Stimulated activated CD8-positive, alpha-beta memory T cell treated with anti-CD3 and anti-CD28 coated beads, Interleukin-15, amount 100 ng/mL, for 1 hour (primary cell): Measurements from ENCODE around the gene HSD17B3.
A peak's percentile ranks its signal among the peaks of the same experiment; 100 is the strongest.
"Not testable (repeated sequence)": the region's sequence is repeated elsewhere in the genome, so short reads cannot be mapped to it uniquely, and the experiment has no call there.

Experiments
- DNase-seq: peaks from one replicate; pipeline ENCODE4 v3.0.0-alpha.2; 2020; ENCODE audit warnings: low read depth

HSD17B3 gene

DNA sequence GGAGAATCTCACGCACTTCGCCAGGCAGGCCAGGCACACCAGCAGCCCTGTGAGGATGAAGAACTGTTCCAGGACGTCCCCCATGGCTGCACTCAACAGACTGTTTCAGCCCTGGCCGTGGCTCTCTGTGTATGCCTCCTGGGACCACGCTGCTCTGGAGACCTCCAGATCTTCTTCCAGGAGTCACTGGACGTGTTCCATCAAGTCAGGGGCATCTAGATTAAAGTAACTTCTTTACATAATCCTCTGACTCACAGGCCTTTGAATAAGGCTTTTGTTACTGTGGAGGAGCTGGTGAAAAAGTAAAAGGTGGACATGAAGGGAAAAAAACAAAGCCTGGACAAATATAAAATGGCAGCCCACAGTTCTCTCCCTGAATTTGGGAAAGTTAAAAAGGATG lies at the start of gene HSD17B3:
Gene HSD17B3 (minus strand): TSS at position 156 of the 400 bp plus-strand sequence. CDS start 72 bp downstream, at position 84.
- DNase-seq: no peak

DNA sequence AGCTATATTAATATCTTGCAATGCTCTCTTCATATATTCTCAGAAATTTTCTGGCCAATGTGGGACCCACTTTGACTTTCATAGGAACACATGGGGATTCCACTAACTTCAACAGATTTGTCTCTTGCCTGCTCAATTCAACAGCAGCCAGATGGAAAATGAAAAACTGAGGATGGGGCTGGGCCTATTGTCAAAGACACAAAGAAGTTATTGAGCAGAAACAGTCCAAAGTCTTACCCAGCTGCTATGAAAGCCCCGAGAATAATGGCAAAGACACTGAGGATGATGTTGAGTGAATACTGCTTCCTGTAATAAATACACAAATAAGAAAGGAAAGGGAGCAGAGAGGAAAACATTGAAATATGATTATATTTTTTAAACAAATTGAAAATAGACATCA lies 48.9 kb upstream of the HSD17B3 start:
- DNase-seq: no peak

DNA sequence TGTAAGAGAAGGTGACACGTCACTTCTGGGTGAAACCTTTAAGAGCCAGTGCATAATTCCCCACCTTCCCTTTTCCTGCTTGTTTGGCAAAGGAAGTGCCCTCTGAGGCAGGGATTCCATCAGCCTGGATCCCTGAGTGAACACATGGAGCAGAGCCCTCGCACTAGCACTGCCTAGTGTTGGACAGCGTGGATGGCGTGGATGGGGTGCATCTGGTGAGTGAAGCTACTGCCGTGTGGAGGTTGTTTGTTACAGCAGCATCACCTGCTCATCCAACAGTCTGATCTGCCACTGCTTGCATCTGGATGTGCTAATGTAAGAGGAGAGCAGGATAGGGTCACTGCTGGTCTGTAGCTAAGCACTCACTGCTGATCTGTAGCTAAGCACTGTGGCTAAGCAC lies 46.3 kb upstream of the HSD17B3 start:
- no peak for DNase-seq

DNA sequence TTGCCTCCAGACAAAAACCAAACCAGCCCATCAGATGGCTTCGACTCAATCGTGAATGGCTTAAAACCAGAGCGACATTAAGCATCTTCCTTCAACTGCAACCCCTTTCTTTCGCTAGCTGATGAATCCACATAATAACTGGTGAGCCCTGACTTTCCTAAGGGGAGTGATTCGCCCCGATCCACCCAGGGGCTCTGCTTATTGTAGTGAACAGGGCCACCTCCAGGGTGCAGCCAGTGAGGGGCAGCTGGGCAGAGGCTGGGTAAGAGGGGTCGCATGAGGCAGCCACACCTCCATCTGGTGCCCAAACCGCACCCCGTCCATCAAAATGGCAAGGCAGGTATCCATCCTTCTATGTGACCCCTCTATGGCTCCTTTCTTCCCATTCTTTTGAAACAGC lies 43.6 kb upstream of the HSD17B3 start:
- no peak for DNase-seq

DNA sequence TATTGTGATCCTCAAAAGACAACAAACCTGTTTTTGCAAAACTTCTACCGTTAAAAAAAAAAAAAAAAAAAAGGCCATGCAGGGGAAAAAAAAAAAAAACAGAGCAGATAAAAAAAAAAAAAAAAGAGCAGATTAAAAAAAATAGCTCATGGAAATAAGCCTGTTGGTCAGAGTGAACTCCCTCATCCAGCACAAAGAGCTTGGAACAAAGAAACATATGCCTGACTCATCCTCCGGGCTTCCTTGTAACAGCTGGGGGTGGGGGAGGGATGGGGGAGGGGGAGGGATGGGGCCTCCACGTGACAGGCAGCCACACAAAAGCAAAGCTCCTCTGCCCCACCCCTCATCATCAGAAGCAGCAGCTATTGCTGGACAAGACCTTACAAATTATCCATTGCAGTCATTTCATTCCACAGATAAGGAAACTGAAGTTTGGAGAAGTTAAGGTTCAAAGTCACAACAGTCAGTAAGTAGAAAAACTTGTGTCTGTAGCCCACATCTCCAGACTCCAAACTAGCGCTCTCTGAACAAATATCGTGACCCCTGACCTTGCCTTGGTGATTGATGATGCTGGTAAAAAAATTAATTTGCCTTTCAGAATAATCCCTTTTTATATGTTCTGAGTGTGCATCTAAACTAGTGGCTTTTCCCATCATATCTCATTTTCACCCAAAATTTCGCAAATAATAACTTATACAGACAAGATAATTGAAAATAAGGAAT lies 42.6 kb upstream of the HSD17B3 start:
- no peak for DNase-seq

DNA sequence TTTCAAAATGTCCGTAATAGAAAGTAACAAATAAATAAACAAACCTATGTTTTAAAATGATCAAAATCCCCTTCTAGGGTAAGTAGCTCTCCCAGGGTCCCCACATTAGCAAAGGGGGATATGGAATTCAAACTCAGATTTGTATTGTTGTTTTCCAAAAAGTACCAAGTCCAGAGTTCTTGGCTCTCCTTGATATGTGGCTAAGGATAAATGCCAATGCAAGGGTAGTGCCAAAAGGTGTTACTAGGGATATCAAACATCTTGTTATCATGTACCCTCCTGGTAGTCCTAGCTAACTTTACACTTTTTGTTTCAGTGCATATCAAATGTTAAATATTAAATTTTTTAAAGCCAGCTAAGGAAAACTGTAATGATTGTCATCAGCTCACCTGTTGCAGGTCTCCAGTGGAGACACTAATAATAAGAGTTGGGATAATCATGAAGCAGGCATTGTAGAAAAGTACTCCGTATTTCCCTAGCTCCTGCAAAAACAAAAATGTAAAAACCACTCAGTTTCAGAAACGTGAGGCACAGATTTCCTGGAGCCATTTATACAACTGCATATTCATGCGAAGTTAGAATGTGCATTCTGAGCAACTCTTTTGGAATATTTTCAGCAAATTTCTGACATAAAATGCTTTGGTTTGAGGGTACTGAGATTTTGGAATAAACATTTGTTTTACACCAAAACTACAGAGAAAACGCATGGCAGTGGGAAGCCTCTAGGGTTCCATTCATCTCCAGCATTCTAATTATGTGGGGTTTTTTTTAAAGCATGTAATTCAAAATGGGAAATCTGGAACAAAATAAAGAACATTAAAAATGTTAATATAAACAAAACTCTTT lies 41.8 kb upstream of the HSD17B3 start:
- DNase-seq: no peak

DNA sequence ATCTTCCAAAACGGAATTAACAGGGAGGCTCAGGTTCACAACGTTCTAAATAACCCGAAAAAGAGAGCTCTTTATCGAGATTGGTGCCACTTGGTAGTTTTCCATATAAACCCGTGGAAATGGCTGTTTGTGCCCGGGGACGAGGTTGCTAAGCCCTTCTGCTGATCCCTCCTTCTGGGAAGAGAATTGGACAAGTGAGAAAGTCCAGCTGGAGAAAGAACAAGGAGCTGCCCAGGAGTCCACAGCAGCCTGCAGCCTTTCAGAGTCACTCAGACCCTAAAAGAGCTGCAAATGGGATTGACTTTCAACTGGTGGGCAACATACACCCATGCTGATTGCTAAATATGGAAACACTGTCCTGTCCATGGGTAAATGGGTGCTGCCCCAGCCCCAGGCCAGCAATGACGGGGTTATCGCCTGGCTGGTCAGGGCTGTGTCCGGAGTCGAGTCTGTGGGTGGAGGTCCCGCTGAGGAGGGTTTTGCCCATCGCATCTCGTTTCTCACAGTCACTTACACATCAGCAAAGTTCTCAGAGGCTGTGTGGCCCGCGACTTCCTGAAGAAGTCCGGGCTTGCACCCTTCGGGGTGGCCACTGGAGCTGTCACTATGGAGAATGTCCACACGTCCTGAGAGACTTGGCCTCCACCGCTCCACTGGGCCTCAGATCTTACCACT lies 40.7 kb upstream of the HSD17B3 start:
- DNase-seq: no peak

DNA sequence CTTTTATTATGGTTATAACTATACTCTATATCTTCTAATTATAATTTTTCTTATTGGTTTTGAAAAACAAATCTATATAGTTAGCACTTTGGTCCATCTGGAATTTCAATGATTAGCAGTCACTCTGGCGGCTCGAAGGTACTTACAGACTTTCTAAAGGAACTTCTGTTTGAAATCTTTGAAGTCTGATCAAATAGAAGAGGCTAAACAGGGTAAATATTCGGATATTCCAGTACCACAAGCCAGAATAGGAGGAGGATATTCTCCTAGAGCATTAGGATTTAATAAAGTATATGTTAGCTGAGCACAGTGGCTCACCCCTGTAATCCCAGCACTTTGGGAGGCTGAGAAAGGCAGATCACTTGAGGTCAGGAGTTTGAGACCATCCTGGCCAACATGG lies 38.7 kb upstream of the HSD17B3 start:
- DNase-seq: no peak

DNA sequence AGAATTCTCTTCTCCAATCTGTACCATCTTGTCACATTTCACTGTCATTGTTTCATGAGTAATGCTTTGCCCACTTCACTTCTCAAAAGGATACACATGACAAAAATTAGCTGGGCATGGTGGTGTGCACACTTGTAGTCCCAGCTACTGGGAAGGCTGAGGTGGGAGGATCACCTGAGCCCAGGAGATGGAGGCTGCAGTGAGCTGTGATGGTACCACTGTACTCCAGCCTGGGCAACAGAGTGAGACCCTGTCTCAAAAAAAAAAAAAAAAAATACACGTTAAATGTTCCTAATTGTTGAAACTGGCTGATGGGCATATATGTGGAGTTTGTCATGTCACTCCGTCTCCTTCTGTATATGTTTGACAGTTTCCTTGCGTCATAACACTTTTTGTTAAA lies 36.3 kb upstream of the HSD17B3 start:
- no peak for DNase-seq

DNA sequence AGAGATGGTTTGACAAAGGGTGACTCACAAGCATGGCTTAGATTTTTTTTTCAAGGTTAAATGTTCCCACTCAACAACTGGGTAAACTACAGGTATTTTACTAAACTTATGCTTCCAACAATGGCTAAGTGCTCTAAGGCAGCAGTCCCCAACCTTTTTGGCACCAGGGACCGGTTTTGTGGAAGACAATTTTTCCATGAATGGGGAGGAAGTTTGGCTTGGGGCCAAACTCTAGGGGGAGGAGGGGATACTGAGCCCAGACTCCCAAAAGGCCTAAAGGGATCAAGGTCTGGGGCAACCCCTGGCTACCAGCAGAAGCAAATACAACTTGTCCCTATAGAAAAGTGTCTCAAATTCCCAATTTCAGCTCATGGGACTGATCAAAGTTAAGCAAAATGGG lies 32.0 kb upstream of the HSD17B3 start:
- DNase-seq: no peak

DNA sequence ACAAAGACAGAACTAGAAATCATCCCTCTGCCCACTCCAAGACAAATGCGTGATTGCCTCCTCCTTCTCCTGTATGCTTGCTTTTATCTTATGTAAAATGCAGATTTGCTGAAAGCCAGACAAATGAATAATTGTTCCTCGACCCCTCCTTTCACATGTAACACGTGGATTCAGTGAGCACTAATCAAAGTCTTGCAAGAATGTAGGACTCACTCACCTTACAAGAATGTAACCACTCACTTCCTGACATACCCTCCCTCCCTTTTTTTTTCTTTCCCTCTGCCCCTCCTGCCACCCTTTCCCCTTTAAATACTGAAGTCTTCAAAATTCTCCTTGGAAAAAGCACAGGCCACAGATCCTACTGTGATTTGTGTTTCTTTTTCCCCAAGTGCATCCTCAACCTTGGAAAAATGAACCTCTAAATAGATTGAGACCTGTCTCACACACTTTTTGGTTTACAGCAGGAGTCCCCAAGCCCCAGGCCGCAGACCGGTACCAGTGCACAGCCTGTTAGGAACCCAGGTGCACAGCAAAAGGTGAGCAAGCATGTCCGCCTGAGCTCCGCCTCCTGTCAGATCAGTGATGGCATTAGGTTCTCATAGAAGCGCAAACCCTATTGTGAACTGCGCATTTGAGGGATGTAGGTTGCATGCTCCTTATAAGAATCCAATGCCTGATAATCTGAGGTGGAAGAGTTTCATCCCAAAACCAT lies 29.4 kb upstream of the HSD17B3 start:
- no peak for DNase-seq

DNA sequence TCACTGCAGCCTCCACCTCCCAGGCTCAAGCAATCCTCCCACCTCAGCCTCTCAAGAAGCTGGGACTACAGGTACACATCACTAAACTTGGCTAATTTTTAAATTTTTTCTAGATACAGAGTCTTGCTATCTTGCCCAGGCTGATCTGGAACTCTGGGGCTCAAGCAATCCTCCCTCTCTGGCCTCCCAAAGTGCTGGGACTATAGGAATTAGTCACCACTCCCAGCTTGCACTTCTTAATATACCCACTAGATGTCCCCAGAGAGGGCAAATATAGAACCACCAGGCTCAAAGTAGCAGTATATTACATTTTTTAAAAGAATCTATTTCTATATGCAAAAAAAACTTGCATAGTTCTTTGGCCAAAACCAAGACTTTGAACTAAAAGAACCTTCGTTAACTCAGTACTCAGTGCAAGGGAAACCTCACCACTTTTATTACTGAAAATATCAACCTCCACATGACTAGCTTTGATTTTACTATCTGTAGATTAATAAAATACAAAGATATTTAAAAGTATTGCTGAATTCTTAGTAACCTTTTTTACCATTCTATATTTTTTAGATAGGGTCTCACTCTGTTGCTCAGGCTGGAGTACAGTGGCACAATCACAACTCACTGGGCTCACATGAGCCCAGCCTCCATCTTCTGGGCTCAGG lies 25.8 kb upstream of the HSD17B3 start:
- DNase-seq: peak; percentile 25

DNA sequence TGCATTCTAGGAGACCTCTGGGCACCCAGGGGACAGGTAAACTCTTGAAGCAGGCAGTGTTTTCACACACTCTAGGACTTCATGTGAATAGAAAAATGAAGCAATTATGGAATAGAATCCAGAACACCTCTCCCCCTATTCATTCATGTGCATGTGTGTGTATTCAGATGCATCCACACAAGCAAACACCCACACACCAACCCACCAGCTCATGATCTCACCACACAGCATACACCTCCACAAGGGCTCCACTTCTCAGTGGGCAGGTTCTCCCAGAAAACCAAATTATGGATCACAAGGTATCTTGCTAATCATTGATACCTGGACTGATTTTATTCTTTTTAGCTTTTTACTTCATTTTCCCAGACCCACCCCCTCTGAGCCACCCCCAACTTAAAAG lies 21.2 kb upstream of the HSD17B3 start:
- no peak for DNase-seq

DNA sequence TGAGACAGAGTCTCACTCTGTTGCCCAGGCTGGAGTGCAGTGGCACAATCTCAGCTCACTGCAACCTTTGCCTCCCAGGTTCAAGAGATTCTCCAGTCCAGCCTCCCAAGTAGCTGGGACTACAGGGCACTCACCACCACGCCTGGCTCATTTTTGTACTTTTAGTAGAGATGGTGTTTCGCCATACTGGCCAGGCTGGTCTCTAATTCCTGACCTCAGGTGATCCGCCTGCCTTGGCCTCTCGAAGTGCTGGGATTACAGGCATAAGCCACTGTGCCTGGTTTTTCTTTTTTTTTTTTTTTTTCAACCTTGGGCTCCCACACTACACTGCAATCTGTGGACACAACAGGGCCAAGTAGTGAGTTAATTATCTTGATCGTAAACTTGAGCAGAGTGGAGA lies 20.8 kb upstream of the HSD17B3 start:
- DNase-seq: not testable (repeated sequence)

DNA sequence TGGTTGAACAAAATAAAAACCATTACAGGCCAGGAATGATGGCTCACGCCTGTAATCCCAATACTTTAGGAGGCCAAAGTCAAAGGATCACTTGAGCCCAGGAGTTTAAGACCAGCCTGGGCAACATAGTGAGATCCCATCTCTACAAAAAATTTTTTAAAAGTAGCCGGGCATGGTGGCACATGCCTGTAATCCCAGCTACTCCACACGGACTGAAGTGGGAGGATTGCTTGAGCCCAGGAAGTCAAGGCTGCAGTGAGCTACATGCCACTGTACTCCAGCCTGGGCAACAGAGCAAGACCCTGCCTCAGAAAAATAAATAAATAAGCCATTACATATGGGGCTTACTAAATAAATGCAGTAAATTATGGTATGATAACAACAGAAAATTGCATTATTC lies 20.2 kb upstream of the HSD17B3 start:
- DNase-seq: not testable (repeated sequence)

DNA sequence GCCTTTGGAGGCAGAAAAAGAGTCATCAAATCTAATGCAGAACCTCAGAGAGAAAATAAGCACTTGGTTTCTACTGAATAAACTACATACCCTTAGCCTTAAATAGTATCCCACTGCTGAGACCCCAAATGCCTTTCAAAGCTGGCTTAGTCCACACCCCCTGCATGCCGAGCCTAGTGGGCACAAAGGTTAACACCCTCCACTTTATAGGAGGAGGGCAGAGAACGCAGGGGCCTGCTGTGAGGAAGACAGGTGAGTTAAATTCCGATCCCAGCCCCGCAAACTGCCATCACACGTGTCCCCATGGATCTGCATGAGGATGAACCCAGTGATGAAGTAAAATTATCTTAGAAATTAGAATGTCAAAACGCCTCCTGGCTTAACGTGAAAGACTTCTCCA lies 19.5 kb upstream of the HSD17B3 start:
- DNase-seq: no peak

DNA sequence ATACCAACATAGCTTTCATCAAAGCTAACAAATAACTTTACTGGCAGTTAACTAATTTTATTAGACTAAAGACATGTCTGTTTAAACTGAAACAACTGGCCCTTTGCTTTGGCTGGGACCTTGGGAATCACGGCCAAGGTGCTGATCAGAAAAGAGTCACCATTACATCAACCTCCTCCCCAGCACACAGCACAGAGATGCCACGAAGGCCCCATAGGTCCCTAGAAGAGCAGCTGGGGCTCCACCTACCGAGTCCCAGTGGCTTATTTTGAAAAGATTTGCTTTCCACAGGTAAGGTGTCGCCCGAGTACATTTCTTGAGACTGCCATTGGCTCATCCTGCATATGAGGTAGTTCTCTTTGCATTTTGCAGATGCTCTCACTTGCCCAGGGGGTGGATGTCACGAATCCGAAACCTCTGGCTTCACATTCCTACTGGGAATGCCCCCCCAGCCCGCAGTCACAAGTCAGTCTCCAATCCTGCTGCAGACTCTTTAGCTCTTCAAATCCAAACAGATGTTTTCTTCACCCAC lies 18.8 kb upstream of the HSD17B3 start:
- DNase-seq: no peak

DNA sequence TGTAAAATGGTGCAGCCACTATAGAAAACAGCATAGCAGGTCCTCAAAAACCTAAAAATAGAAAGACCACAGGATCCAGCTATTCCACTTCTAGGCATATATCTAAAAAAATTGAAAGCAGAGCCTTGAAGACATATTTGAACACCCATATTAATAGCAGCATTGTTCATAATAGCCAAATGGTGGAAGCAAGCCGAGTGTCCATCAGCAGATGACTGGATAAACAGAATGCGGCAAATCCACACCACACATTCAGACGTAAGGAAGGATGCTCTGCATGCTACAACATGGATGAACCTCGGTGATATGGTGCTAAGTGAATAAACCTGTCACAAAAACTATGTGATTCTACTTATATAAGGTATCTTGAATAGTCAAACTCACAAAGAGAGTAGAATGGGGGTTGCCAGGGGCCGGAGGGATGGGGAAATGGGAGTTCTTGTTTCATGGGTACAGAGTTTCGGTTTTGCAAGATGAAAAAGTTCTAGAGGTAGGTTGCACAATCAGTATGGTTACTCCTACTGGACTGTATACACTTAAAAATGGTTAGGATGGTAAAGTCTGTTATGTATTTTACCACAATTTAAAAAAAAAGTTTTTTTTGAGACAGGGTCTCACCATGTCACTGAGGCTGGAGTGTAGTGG lies 17.1 kb upstream of the HSD17B3 start:
- DNase-seq: no peak

DNA sequence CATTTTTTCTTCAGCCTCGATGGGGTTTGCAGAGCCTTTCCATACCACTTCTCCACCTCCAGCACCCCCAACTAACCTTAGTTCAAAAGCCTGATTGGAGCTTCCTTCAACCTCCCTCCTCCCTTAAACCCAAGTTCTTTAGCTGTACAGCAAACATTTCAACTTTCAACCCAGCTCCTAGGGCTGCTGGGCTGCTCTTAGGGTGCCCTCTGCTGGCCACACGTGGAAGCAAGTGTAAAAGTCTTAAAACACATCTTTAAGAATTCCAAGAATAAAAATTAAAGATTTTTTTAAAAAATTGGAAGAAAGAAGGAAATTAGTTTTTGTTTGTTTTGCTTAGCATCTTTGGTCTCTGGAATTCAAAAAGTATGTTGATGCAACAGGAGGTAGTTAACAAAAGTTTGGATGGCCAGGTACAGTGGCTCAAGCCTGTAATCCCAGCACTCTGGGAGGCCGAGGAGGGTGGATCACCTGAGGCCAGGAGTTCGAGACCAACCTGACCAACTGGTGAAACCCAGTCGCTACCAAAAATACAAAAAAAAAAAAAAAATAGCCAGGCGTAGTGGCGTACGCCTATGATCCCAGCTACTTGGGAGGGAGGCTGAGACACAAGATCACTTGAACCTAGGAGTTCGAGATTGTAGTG lies 15.5 kb upstream of the HSD17B3 start:
- DNase-seq: peak; percentile 17

DNA sequence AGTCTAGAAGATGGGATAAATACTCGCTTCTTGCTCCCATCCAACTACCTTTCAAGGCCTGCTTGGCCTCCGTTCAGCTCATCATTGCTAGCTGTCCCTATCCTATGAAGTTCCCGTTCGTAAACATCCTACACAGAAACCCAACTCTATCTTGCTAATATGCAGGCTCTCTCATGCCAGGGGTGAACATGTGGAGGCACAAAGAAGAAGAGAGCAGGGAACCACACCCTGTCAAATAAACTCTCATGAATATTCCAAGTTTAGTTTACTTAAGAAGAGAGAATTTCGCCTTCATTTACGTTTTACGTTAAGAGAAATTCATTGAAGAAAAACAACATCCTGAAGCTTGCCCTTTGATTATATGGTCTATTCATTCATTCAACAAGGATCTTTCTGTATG lies 7.9 kb upstream of the HSD17B3 start:
- DNase-seq: no peak
